ENCODE measurements around the gene TBC1D8.

TBC1D8 gene

DNA sequence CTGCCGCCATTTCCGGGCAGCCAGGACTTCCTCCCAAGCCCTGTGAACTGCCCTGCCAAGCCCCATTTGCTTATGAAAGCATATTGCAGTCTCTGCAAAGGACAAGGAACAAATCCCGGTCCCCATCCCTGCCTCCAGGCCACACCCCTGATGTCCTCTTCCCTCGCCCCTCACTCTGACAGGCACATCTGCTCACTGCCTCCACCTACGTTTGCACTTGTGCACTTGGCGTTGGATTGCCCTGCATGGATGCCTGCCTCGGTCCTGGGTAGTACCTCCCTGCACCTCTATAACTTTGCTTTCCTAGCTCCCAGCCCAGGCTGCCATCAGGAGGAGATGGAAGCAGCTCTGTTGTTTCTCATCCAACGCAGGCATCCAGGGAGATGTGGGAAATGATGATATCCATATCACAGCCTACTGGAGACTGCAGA, 168.7 kb downstream of the TBC1D8 start:
- no peak for DNase-seq (ENCODE audit: low read depth, low spot score)
- in situ Hi-C loops (cut with HindIII; ENCODE audit: low sequenced_read_pairs), result no loop called here
- TF ChIP-seq, protein P1, sequence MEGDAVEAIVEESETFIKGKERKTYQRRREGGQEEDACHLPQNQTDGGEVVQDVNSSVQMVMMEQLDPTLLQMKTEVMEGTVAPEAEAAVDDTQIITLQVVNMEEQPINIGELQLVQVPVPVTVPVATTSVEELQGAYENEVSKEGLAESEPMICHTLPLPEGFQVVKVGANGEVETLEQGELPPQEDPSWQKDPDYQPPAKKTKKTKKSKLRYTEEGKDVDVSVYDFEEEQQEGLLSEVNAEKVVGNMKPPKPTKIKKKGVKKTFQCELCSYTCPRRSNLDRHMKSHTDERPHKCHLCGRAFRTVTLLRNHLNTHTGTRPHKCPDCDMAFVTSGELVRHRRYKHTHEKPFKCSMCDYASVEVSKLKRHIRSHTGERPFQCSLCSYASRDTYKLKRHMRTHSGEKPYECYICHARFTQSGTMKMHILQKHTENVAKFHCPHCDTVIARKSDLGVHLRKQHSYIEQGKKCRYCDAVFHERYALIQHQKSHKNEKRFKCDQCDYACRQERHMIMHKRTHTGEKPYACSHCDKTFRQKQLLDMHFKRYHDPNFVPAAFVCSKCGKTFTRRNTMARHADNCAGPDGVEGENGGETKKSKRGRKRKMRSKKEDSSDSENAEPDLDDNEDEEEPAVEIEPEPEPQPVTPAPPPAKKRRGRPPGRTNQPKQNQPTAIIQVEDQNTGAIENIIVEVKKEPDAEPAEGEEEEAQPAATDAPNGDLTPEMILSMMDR (IDR thresholded peaks at IDR 0.05; ENCODE audit: low read depth, low read length), result no peak
- no peak overlapping the region for H3K4me3 ChIP-seq (ENCODE audit: low read depth, low read length)

DNA sequence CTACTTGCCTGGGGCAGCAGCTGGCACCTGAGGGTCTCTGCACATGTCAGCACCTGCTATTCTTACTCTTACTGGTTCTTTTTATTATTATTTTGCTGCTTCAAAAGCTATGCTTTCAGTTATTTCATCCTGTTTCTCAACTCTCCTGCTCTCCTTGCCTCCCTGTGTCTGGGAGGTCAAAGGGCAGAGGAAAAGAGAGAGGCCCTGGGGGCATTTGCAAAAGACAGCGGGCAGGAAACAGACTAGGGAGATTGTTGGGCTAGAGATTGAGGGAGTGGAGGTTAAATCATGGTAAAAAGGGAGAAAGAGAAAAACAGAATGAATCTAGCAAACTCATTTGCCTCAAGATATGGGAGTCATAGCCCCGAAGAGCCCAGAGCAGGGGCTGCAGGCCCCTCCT, 170.2 kb downstream of the TBC1D8 start:
- no peak for DNase-seq (ENCODE audit: low read depth, low spot score)
- H3K4me3 ChIP-seq (ENCODE audit: low read depth, low read length), result no peak overlapping the region
- in situ Hi-C loops (cut with HindIII; ENCODE audit: low sequenced_read_pairs), result no loop called here
- TF ChIP-seq, protein P1 (IDR thresholded peaks at IDR 0.05; ENCODE audit: low read depth, low read length), result no peak

DNA sequence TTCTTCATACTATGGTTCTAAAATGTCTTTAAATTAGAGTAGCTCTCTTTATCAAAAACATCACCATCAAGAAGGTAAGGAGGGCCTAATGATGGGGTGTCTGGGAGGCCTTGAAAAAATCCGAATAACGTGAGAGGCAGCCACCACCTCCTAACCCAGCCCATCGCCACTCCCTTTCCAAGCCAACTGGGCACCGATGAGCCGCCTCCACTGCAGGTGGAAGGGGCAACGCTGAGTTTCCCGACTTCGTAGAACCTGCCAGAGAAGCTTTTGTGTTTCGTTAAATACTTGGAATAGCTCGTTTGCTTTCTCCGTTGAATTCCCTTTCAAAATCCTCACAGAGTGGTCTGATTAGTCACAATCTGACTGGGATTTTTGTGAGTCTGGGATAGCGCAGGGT, 171.1 kb downstream of the TBC1D8 start:
- in situ Hi-C loops (cut with HindIII; ENCODE audit: low sequenced_read_pairs), result no loop called here
- no peak overlapping the region for H3K4me3 ChIP-seq (ENCODE audit: low read depth, low read length)
- TF ChIP-seq, protein P1 (IDR thresholded peaks at IDR 0.05; ENCODE audit: low read depth, low read length), result no peak
- no peak for DNase-seq (ENCODE audit: low read depth, low spot score)

DNA sequence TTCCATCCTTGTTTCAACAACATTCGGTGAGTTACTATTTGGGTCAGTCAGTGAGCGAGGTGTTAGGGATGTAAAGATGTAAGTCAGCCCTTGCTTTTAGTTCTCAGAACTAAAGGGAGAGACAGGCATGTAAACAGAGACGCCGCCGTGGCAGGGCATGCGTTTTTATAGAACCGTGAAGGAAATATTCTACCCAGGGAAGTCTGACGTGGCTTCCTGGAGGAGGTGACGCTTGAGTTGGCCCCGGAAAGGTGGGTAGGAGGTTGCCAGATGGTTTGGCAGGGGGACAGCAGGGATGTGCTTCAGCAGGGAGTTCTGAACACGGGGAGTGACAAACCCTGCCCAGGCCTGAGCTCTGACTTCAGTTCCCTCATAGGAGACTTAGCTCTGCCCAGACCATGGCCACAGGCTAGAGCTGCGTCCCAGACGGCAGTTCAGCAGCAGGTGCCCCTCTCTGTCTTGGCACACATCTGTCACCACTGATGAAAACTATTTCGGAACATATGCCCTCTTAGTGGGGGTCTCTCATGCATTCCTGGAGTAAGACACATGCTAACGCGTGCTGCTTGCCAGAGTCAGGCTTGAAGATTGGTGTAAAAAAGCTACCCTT, 172.5 kb downstream of the TBC1D8 start:
- in situ Hi-C loops (cut with HindIII; ENCODE audit: low sequenced_read_pairs), result no loop called here
- no peak overlapping the region for H3K4me3 ChIP-seq (ENCODE audit: low read depth, low read length)
- TF ChIP-seq, protein P1 (IDR thresholded peaks at IDR 0.05; ENCODE audit: low read depth, low read length), result no peak
- DNase-seq (ENCODE audit: low read depth, low spot score), result peak; percentile 61

DNA sequence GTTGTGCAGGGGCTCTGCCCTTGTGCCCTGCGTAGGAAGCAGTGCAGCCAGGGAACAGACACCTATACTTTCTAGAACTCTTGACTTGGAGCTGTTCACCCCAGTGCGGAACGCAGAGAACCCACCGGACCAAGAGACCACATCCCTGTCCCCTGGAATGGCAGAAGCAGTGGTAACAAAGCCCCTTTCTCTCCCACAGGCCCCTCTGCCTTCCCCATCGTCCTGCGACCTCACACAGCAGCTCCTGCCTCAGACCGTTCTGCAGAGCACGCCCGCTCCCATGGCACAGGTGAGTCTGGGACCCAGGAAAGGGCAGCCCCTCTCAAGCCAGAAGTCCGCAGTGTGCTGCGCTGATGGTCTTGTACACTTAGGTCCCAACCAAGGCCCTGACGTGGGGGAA, 173.7 kb downstream of the TBC1D8 start:
- TF ChIP-seq, protein P1 (IDR thresholded peaks at IDR 0.05; ENCODE audit: low read depth, low read length), result no peak
- no peak overlapping the region for H3K4me3 ChIP-seq (ENCODE audit: low read depth, low read length)
- in situ Hi-C loops (cut with HindIII; ENCODE audit: low sequenced_read_pairs), result no loop called here
- DNase-seq (ENCODE audit: low read depth, low spot score), result no peak

DNA sequence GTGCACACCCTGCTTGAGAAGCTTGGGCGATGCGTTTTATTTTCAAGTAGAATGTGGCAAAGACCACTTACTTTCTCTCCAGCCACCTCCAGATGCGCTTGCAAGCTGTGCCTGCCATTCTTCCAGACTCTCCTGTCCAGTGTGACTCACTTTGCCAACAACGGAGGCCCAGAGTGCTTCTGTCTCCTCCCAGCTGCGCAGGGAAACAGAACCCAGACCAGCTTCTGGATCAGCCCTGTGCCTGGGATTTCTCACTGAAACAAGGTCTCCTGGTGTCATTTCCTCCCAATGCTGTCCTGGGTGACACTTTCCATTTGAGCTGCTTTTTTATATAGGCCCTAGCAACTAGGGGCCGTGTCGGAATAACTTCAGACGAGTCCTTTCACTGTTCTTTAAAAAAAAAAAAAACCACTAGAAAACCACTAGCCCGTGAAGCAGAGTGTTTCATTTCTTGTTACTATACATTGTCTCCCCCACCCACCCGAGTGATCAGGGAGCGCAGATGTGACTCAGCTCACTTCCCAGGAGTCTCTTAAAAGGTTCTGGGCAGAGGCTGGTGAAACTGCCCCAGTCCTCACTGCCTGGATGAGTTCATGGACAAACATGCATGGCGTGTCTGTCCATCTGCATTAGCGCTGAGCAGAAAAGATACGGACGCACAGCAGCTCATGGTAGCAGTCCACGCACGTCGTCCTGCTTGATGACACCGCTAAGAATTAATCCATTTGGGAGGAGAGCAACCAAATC, 174.4 kb downstream of the TBC1D8 start:
- no peak overlapping the region for H3K4me3 ChIP-seq (ENCODE audit: low read depth, low read length)
- TF ChIP-seq, protein P1 (IDR thresholded peaks at IDR 0.05; ENCODE audit: low read depth, low read length), result no peak
- in situ Hi-C loops (cut with HindIII; ENCODE audit: low sequenced_read_pairs), result no loop called here
- peak; percentile 64 for DNase-seq (ENCODE audit: low read depth, low spot score)

Measured in astrocyte of the spinal cord (primary cell).